Non-pigmented ciliary epithelial cell (primary cell): ENCODE results near the gene SAMD13.

Source experiments
- DNase-seq: peaks from one replicate; pipeline ENCODE4 v3.0.0-alpha.2; 2010; ENCODE audit warnings: low read depth

The SAMD13 gene

DNA sequence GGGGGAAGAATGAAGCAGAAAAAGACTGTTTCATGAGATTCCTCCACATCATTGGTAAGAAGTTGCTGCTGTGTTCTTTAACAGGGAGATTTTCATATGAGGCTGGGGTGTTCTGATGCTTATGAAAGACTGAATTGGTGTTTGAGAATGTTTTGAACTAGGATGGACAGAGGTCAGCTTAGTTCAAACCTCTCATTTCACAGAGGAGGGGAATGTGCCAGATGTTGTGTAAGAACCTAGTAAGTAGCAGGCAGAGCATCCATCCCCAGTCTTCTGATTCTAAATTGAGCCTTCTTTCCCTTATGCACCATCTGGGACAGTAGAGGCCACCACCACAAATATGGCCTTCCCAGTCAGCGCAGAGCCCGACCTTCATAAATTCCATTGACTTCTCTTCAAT, 43.7 kb downstream of the SAMD13 start:
- DNase-seq, result no peak

GRCh38 chr1:84347271-84347931, 45.9 kb downstream of the SAMD13 start:
- DNase-seq, result no peak

DNA sequence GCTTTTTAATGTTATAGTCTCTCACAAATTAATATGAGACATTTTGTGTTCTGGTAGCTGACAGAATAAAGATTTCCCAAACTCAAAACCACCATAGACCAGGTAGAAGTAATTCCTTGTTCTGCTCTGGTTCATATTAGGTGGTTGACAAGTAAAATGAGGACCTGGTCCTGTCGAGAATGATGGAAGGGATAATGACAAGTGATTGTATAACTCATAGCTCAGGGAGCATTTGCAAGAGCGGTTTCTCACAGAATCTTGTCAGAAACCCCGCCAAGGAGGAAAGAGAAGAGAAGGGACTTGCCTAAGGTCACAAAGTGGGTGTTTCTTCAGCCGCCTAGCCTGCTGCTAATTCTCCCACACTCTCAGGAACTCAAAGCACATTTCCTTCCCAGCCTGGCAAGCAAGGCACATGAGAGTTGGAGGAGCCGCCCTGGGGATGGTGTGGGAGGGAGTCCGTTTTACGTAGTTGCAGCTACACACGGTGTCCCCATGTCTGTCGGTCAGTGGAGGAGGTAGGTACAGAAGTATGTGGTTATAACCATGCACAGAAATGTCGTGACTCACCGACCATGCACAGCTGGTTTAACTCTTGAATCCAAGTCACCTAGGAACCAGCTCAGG, 46.5 kb downstream of the SAMD13 start:
- DNase-seq, result peak; percentile 76

DNA sequence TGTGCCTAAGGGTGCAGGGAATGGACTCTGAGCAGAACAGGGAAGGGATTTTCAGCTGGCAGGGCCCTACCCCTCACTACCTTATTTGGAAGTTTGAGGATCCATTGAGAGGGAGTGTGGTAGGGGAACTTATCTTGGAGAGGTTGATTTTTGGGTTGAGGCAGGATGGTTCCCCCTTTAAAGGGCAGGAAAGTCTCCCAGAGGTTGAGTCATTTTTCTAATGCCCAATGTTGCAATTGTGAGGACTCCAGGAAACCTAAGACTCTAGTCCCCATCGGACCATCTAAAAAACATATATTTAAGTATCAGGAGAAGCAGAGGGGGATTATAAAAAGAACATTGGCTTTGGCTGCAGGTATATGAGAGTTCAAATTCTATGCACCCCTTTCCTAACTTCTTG, 47.3 kb downstream of the SAMD13 start:
- no peak for DNase-seq

DNA sequence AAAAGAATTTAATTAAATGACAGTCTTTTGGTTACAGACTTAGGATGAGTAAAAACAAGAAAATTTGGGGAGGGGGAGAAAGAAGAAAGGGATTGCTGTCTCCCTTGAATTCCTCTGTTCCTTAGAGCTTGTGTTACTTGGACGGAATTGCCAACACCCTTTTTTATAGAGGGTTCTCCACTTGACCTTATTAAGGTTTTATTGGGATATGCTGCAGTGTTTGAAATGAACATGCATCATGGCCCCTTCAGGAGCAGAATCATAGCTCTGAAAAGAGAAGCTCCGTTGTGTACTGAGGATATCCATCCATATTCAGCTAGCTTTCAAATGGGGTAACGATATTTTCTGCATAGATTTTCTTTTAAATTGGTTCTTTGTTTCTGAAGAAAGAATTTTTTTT, 48.6 kb downstream of the SAMD13 start:
- no peak for DNase-seq

GRCh38 chr1:84350550-84350949, 49.0 kb downstream of the SAMD13 start:
- no peak for DNase-seq

GRCh38 chr1:84352298-84353106, 51.0 kb downstream of the SAMD13 start:
- no peak for DNase-seq

GRCh38 chr1:84353695-84354094, 52.2 kb downstream of the SAMD13 start:
- no peak for DNase-seq

DNA sequence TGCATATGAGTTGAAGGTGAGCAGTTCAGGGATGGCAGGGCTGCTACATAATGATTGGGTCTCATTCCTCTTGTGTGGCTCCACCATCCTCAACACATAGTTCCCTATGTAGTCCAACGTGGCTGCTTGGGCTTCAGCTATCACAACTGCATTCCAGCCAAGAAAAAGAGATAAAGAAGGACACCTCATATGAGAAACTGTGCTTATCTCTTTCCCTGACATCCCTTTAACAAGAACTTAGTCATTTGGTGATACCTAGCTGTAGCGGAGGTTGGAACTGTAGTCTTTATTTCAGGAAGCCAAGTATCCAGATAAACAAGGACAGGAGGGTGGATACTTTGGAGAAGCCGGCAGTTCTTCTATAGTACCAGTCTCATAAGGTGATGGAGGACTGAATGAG, 54.0 kb downstream of the SAMD13 start:
- DNase-seq, result no peak

DNA sequence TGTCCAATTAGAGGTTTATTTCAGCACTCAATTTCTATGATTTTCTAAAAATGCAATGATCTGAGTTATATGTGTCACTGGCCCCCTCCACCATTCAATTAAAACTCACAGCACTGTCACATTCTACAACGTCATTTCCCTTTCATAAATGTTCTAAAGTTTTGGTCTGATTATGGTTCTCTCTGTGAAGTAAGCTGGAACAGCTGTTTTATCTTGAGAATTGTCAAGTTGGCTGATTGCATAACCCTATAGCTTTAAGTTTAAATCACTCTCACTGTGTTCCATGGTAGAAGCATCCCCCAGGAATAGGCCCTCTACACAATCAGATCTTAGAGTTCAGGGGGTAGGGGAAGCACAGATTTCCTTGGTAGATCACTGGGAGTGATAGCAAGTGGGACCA, 55.4 kb downstream of the SAMD13 start:
- DNase-seq, result no peak

DNA sequence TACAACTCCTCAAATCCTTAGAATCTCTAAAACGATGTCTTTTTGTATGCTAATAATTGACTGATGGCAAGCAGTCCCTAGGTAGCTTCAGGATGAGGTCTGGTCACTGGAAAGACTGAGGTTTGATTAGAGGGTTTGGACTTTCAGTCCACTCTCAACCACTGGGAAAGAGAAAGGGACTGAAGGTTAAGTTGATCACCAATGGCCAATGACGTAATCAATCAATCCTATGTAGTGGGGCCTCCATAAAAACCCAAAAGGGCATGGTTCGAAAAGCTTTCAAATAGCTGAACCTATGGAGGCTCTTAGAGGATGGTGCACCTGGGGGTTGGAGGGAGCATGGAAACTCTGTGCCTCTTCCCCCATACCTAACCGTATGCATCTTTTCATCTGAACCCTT, 57.2 kb downstream of the SAMD13 start:
- DNase-seq, result no peak

DNA sequence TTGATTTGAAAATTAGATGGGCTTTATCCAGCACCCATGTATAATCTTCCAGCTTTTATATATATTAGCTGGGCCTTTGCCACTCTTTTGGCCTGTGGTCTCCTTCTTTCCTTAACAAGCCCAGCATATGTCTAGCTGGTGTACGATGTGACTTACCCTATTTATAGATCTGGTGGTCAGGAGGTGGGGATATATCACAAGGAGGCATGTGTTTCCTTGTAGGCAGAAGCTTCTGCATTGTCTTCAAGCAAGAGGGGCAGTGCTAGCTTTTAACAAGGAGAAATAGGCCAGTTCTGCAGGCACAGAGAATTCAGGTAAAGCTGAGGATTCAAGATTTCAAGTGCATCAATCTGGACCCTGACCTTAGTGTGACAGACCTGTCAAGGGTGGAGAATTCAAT, 58.8 kb downstream of the SAMD13 start:
- DNase-seq, result no peak

- DNase-seq, result no peak
Measured at GRCh38 chr1:84361796-84362195, 60.3 kb downstream of the SAMD13 start.

DNA sequence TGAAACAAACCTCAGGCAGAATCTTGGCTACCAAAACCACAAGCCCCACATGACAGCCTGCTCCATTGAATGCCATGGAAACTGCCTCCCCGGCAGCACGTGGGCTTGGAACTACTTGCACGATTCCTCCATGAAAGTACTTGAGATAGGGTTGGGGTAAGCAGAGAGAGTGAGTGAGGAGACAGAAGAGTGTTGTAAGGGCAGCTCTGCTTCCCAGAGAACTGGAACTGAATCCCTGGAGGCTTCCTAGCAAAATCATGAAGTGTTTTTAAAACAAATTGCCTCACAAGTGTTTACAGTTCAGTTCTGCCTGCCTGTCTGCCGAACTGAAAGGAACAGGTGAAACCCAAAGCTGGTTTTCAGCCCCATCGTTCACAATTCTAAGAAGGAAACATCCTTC, 61.5 kb downstream of the SAMD13 start:
- no peak for DNase-seq

- DNase-seq, result no peak
Measured at GRCh38 chr1:84363622-84364021, 62.1 kb downstream of the SAMD13 start.

- DNase-seq, result peak; percentile 95
Measured at GRCh38 chr1:84365225-84366221, 64.0 kb downstream of the SAMD13 start.

DNA sequence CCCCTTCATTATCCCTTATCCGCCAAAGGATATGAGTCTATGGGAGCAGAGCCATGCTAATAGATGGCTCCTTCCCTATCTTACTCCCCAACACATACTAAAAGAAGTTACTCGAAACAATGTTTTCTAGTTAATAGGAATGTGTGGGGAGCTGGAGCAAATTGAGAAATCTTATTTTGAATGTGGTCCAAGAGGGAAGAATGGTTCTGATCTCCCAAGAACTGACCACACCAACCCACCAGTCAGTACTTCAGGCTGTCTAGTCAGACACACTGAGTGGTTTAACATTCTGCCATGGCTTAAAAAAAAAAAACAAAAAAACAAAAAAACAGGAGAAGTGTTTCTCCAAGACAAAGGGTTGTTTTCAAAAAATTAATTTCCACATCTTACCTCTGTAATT, 65.3 kb downstream of the SAMD13 start:
- no peak for DNase-seq

DNA sequence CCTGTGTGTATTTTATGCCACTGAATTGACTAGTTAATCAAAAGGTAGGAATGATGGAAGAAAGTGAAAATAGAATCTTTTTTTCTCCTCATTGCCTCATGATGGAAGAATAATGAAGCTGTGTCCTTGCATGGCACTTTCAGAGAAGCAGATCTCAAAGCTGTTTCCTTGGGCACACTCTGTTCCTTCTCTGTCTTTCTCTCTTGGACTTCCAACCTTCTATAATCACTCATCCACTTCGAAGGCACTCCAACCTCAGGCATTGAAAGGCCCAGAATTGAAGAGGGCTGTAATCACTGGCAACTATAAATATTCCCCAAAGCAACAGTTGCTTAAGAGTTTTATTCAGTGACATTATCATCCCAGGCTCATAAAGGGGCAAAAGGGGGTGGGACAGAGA, 65.7 kb downstream of the SAMD13 start:
- no peak for DNase-seq

GRCh38 chr1:84368441-84368840, 66.9 kb downstream of the SAMD13 start:
- no peak for DNase-seq

DNA sequence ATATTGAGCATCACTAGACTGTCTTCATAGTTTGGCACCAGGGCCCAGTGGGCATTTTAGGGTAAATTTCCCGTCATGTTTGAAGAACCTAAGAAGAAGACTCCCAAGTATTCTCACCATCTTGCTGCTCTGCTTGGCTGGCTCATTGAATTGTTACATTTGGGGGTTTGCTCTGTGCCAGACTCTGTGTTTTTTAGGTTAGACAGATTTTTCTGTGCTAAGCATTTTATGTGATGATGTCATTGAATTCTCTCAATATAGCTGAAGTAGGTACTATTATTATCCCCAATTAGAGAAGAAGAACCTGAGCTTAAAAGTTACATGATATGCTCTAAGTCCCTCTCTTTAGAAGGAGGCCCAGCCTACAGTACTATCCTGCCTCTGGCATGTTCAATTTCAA, 68.8 kb downstream of the SAMD13 start:
- DNase-seq, result no peak

DNA sequence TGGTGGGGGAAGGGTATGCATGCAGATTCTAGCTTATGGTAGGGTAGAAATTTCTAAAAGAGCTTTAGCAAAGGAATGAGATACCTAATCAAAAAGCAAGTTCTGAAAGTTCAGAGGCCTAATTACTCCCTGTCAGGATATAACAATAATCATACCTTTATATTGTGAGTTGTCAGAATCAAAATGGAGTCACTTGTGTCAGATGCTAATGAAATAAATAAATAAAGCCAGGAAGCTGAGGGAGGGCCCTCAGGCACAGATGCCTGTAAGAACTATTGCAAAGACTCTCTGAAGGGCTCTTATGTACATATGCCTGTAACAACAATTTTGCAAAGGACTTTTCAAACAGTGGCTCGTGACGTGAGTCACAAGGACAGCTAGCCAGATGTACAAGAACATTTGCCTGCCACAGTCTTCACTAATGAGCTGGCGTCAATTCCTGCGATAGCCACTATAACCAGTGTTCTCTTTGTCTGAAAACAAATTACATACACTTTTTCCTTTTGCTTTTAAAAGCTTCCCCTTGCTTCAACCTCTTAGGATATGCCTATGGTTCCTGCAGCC, 69.4 kb downstream of the SAMD13 start:
- DNase-seq, result no peak
